ENCODE results near the gene ARHGAP22. TPM values are rescaled to one million over a fixed set of nuclear protein-coding genes. Genes with fewer than 3 reads are reported as not detected.
"Not testable (repeated sequence)": the region's sequence is repeated elsewhere in the genome, so short reads cannot be mapped to it uniquely, and the experiment has no call there.

ARHGAP22 gene
- total RNA-seq, result 0.66 and 1.2 TPM in 2 replicates

GRCh38 chr10:48604991-48605508 lies at the start of gene ARHGAP22:
ARHGAP22 (minus strand) TSS chr10:48605073; CDS start chr10:48604796, 277 bp downstream.
- Mint-ChIP-seq H3K4me3 (no peak within 1 kb of the TSS), H3K27ac (no peak within 1 kb of the TSS), H3K9me3 (no peaks in the 10 kb centered on the region), H3K27me3 (ENCODE audit: insufficient read depth) (peaks cover 39% of the 10 kb centered on the region), H3K4me1 (ENCODE audit: low read depth) (no peaks in the 10 kb centered on the region), H3K36me3 (ENCODE audit: low read depth) (no peaks in the 10 kb centered on the region)
- intact Hi-C loops (cut with micrococcal nuclease), result no loop called here
- DNase-seq (ENCODE audit: low spot score), result no peak

- intact Hi-C loops (cut with micrococcal nuclease), result loop anchor here (10.0 kb wide), 1 partner anchor 751 kb away; no protein-coding TSS in a partner anchor
- H3K27ac Mint-ChIP-seq, result no peak overlapping the region
- no peaks in the 10 kb centered on the region for H3K9me3 Mint-ChIP-seq
- peaks cover 10% of the 10 kb centered on the region for H3K4me1 Mint-ChIP-seq (ENCODE audit: low read depth)
- peaks cover 34% of the 10 kb centered on the region for H3K27me3 Mint-ChIP-seq (ENCODE audit: insufficient read depth)
- DNase-seq (ENCODE audit: low spot score), result no peak
- no peak overlapping the region for H3K4me3 Mint-ChIP-seq
- H3K36me3 Mint-ChIP-seq (ENCODE audit: low read depth), result no peaks in the 10 kb centered on the region
These were observed 49.2 kb upstream of the ARHGAP22 start for GRCh38 chr10:48653944-48654698.

GRCh38 chr10:48653347-48653746 lies 48.5 kb upstream of the ARHGAP22 start:
- no peak overlapping the region for H3K27ac Mint-ChIP-seq
- H3K9me3 Mint-ChIP-seq, result no peaks in the 10 kb centered on the region
- DNase-seq (ENCODE audit: low spot score), result no peak
- H3K4me1 Mint-ChIP-seq (ENCODE audit: low read depth), result peaks cover 8% of the 10 kb centered on the region
- H3K27me3 Mint-ChIP-seq (ENCODE audit: insufficient read depth), result peaks cover 36% of the 10 kb centered on the region
- H3K4me3 Mint-ChIP-seq, result no peak overlapping the region
- H3K36me3 Mint-ChIP-seq (ENCODE audit: low read depth), result no peaks in the 10 kb centered on the region
- intact Hi-C loops (cut with micrococcal nuclease), result loop anchor here (10.0 kb wide), 1 partner anchor 751 kb away; no protein-coding TSS in a partner anchor

GRCh38 chr10:48652344-48652743 lies 47.5 kb upstream of the ARHGAP22 start:
- Mint-ChIP-seq H3K36me3 (ENCODE audit: low read depth) (no peaks in the 10 kb centered on the region), H3K4me1 (ENCODE audit: low read depth) (peaks cover 6% of the 10 kb centered on the region), H3K27ac (no peak overlapping the region), H3K27me3 (ENCODE audit: insufficient read depth) (peaks cover 33% of the 10 kb centered on the region), H3K9me3 (no peaks in the 10 kb centered on the region), H3K4me3 (no peak overlapping the region)
- DNase-seq (ENCODE audit: low spot score), result no peak
- intact Hi-C loops (cut with micrococcal nuclease), result loop anchor here (10.0 kb wide), 1 partner anchor 752 kb away; no protein-coding TSS in a partner anchor

GRCh38 chr10:48651839-48652238 lies 47.0 kb upstream of the ARHGAP22 start:
- Mint-ChIP-seq H3K27ac (no peak overlapping the region), H3K36me3 (ENCODE audit: low read depth) (no peaks in the 10 kb centered on the region), H3K4me3 (no peak overlapping the region), H3K9me3 (no peaks in the 10 kb centered on the region), H3K27me3 (ENCODE audit: insufficient read depth) (peaks cover 33% of the 10 kb centered on the region), H3K4me1 (ENCODE audit: low read depth) (peaks cover 6% of the 10 kb centered on the region)
- DNase-seq (ENCODE audit: low spot score), result no peak
- intact Hi-C loops (cut with micrococcal nuclease), result loop anchor here (10.0 kb wide), 1 partner anchor 753 kb away; no protein-coding TSS in a partner anchor

GRCh38 chr10:48651293-48651692 lies 46.4 kb upstream of the ARHGAP22 start:
- H3K36me3 Mint-ChIP-seq (ENCODE audit: low read depth), result no peaks in the 10 kb centered on the region
- peaks cover 1% of the 10 kb centered on the region for H3K4me1 Mint-ChIP-seq (ENCODE audit: low read depth)
- no peaks in the 10 kb centered on the region for H3K9me3 Mint-ChIP-seq
- intact Hi-C loops (cut with micrococcal nuclease), result loop anchor here (10.0 kb wide), 1 partner anchor 754 kb away; no protein-coding TSS in a partner anchor
- H3K27ac Mint-ChIP-seq, result no peak overlapping the region
- H3K27me3 Mint-ChIP-seq (ENCODE audit: insufficient read depth), result peaks cover 33% of the 10 kb centered on the region
- H3K4me3 Mint-ChIP-seq, result no peak overlapping the region
- no peak for DNase-seq (ENCODE audit: low spot score)

- no peak for DNase-seq (ENCODE audit: low spot score)
- Mint-ChIP-seq H3K36me3 (ENCODE audit: low read depth) (no peaks in the 10 kb centered on the region), H3K27me3 (ENCODE audit: insufficient read depth) (peaks cover 36% of the 10 kb centered on the region), H3K27ac (no peak overlapping the region), H3K4me1 (ENCODE audit: low read depth) (no peaks in the 10 kb centered on the region), H3K4me3 (no peak overlapping the region), H3K9me3 (no peaks in the 10 kb centered on the region)
- intact Hi-C loops (cut with micrococcal nuclease), result no loop called here
These were observed 44.6 kb upstream of the ARHGAP22 start for GRCh38 chr10:48649349-48649944.

- Mint-ChIP-seq H3K27me3 (ENCODE audit: insufficient read depth) (peaks cover 36% of the 10 kb centered on the region), H3K4me3 (no peak overlapping the region), H3K4me1 (ENCODE audit: low read depth) (no peaks in the 10 kb centered on the region), H3K27ac (no peak overlapping the region), H3K36me3 (ENCODE audit: low read depth) (no peaks in the 10 kb centered on the region), H3K9me3 (no peaks in the 10 kb centered on the region)
- DNase-seq (ENCODE audit: low spot score), result no peak
- intact Hi-C loops (cut with micrococcal nuclease), result no loop called here
These were observed 43.5 kb upstream of the ARHGAP22 start for GRCh38 chr10:48648172-48648942.

- H3K36me3 Mint-ChIP-seq (ENCODE audit: low read depth); H3K4me3 Mint-ChIP-seq; intact Hi-C loops (cut with micrococcal nuclease); H3K9me3 Mint-ChIP-seq; H3K27ac Mint-ChIP-seq; DNase-seq (ENCODE audit: low spot score); H3K4me1 Mint-ChIP-seq (ENCODE audit: low read depth): not testable (repeated sequence)
- peaks cover 25% of the 10 kb centered on the region for H3K27me3 Mint-ChIP-seq (ENCODE audit: insufficient read depth)
These were observed 42.2 kb upstream of the ARHGAP22 start for GRCh38 chr10:48647073-48647472.

- H3K27me3 Mint-ChIP-seq (ENCODE audit: insufficient read depth), result peaks cover 19% of the 10 kb centered on the region
- H3K4me3 Mint-ChIP-seq, result no peak overlapping the region
- H3K4me1 Mint-ChIP-seq (ENCODE audit: low read depth), result no peaks in the 10 kb centered on the region
- H3K9me3 Mint-ChIP-seq, result peaks cover 6% of the 10 kb centered on the region
- no peak overlapping the region for H3K27ac Mint-ChIP-seq
- no peak for DNase-seq (ENCODE audit: low spot score)
- intact Hi-C loops (cut with micrococcal nuclease), result no loop called here
- no peaks in the 10 kb centered on the region for H3K36me3 Mint-ChIP-seq (ENCODE audit: low read depth)
These were observed 40.7 kb upstream of the ARHGAP22 start for GRCh38 chr10:48645600-48645999.

- H3K4me1 Mint-ChIP-seq (ENCODE audit: low read depth); H3K36me3 Mint-ChIP-seq (ENCODE audit: low read depth); H3K27ac Mint-ChIP-seq; intact Hi-C loops (cut with micrococcal nuclease); DNase-seq (ENCODE audit: low spot score); H3K4me3 Mint-ChIP-seq: not testable (repeated sequence)
- Mint-ChIP-seq H3K9me3 (peaks cover 15% of the 10 kb centered on the region), H3K27me3 (ENCODE audit: insufficient read depth) (peaks cover 17% of the 10 kb centered on the region)
These were observed 36.3 kb upstream of the ARHGAP22 start for GRCh38 chr10:48641099-48641690.

GRCh38 chr10:48640326-48640725 lies 35.5 kb upstream of the ARHGAP22 start:
- peaks cover 13% of the 10 kb centered on the region for H3K27me3 Mint-ChIP-seq (ENCODE audit: insufficient read depth)
- intact Hi-C loops (cut with micrococcal nuclease), result no loop called here
- peaks cover 15% of the 10 kb centered on the region for H3K9me3 Mint-ChIP-seq
- no peak overlapping the region for H3K27ac Mint-ChIP-seq
- no peak overlapping the region for H3K4me3 Mint-ChIP-seq
- H3K36me3 Mint-ChIP-seq (ENCODE audit: low read depth), result no peaks in the 10 kb centered on the region
- H3K4me1 Mint-ChIP-seq (ENCODE audit: low read depth), result no peaks in the 10 kb centered on the region
- no peak for DNase-seq (ENCODE audit: low spot score)
